Measurements from ENCODE around the gene ACADVL. TPM values are rescaled to one million over a fixed set of nuclear protein-coding genes. Genes with fewer than 3 reads are reported as not detected.

The ACADVL gene
- total RNA-seq, 1 donor from 2014 or later, result 2,270 TPM

DNA sequence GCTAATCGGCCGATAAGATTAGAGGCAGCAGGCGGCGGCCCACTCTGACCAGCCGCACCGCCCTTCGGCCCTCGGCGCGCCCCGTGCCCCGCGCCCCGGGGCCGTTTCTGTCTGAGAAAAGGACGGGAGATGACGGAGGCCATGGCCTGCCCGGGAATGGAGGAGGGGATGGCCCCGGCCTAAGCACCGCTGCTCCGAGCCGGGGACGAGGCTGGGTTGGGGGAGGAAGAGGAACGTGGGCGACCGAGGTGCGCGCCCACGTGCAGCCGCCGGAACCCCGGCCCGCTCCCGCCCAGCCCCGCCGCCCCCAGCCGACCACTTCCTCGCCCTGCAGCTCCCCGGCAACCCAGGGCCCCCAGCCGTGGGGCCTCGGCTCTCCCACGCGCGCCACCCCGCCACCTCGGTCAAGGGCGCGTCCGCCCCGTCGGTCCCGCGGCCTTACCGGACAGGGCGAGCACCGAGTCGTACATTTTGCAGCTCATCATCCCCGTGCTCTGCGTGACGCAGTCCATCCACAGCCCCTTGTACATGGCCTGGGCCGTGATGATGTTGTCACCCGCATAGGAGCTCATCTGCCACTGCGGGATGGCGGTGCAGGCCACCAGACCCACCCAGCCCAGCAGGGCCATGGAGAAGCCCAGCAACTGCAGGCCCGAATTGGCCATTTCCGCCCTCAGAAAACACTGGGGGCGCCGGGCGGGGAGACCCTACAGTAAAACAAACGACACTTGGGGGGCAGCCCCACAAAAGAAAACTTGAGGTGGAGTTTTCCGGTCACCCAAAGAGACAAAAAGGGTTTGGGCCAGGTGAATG is 41.8 kb downstream of the ACADVL start:
- no peak for DNase-seq
- intact Hi-C loops (cut with micrococcal nuclease), result no loop called here
- peak; percentile 33 for ATAC-seq

DNA sequence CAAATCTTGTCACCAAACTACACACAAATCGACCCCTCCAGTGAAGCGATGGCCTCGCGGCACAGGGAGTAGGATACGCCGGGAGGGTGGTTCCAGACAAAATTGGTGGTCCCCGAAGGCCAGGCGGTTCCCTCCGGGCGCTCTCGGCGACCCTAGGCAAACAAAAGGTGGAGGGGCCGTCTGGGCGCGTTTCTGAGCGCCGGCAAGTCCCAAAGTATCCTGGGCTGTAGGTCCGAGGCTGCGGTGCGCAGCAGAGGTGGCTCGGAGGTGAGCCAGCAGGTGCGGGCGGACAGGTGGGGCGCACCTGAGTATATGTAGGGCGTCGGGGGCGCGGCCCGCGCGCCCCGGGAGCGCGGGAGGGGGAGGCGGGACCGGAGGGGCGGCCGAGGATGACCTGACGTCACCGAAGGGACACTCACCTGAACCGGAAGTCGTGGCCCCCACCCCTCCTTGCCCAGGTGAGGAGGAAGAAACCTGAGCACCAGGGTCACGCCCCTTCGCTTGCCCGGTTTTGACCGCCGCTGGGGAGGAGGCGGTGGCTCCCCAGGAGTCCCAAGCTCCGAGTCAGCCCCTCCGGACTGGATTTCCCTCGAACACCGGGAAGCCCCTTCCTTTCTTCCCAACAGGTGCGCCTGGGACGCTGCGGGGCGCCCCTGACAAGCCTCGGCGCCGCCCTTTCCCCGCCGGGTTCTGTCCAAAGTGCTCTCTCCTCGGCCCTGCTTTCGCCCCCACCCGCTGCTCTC is 42.6 kb downstream of the ACADVL start, which contains the start of gene CLDN7:
Gene CLDN7, minus strand, starts transcription at position 287 of the 743 bp plus-strand sequence. CDS start 435 bp downstream, outside the sequence.
- intact Hi-C loops (cut with micrococcal nuclease), result no loop called here
- ATAC-seq (no peak), DNase-seq (no peak)

- ATAC-seq, result no peak
- DNase-seq, result no peak
- intact Hi-C loops (cut with micrococcal nuclease), result no loop called here
These were observed 43.4 kb downstream of the ACADVL start for GRCh38 chr17:7262935-7263800.

- no peak for ATAC-seq
- DNase-seq, result no peak
- intact Hi-C loops (cut with micrococcal nuclease), result no loop called here
These were observed 44.0 kb downstream of the ACADVL start for GRCh38 chr17:7263801-7264078.

- ATAC-seq (no peak), DNase-seq (no peak)
- intact Hi-C loops (cut with micrococcal nuclease), result no loop called here
These were observed 47.0 kb downstream of the ACADVL start for GRCh38 chr17:7266784-7267183.

Small RNAs within 50 kb of the gene (microRNA-seq; reads per million reads assigned to microRNA genes)
- 1,005 reads per million, percentile 76 among the genes with 10 or more reads in this experiment for gene MIR324 (ENCODE audit: borderline number of aligned reads)

Other genes with a start within 250 kb of the ACADVL start
- not detected for gene ALOX12, start 223.9 kb upstream of the ACADVL start, total RNA-seq
- gene RNASEK, start 207.3 kb upstream of the ACADVL start, total RNA-seq, result 174 TPM
- 13.1 TPM for gene BCL6B, start 196.9 kb upstream of the ACADVL start, total RNA-seq
- gene SLC16A13, start 183.9 kb upstream of the ACADVL start, total RNA-seq, result 1.2 TPM
- gene SLC16A11, start 175.8 kb upstream of the ACADVL start, total RNA-seq, result 0.47 TPM
- 4.4 TPM for gene CLEC10A, start 139.7 kb upstream of the ACADVL start, total RNA-seq
- gene ASGR2, start 105.1 kb upstream of the ACADVL start, total RNA-seq, result 0.30 TPM
- gene ASGR1, start 40.6 kb upstream of the ACADVL start, total RNA-seq, result 0.30 TPM
- 21.3 TPM for gene DLG4, start 102 bp upstream of the ACADVL start, total RNA-seq
- gene DVL2, start 14.6 kb downstream of the ACADVL start, total RNA-seq, result 23.5 TPM
- gene PHF23, start 19.5 kb downstream of the ACADVL start, total RNA-seq, result 29.4 TPM
- gene GABARAP, start 22.5 kb downstream of the ACADVL start, total RNA-seq, result 456 TPM
- 122 TPM for gene CTDNEP1, start 31.8 kb downstream of the ACADVL start, total RNA-seq
- gene ELP5, start 32.3 kb downstream of the ACADVL start, total RNA-seq, result 85.3 TPM
- gene CLDN7, start 42.5 kb downstream of the ACADVL start, total RNA-seq, result 1.8 TPM
- gene SLC2A4, start 61.8 kb downstream of the ACADVL start, total RNA-seq, result 170 TPM
- 0.77 TPM for gene YBX2, start 74.7 kb downstream of the ACADVL start, total RNA-seq
- gene EIF5A, start 87.7 kb downstream of the ACADVL start, total RNA-seq, result 311 TPM
- gene GPS2, start 95.4 kb downstream of the ACADVL start, total RNA-seq, result 75.0 TPM
- gene NEURL4, start 109.4 kb downstream of the ACADVL start, total RNA-seq, result 34.7 TPM
- 17.3 TPM for gene ACAP1, start 116.6 kb downstream of the ACADVL start, total RNA-seq
- 3.6 TPM for gene KCTD11, start 132.2 kb downstream of the ACADVL start, total RNA-seq
- gene TMEM95, start 135.2 kb downstream of the ACADVL start, total RNA-seq, result not detected
- gene TNK1, start 161.2 kb downstream of the ACADVL start, total RNA-seq, result 2.2 TPM
- gene PLSCR3, start 174.6 kb downstream of the ACADVL start, total RNA-seq, result 16.1 TPM
- gene TMEM256, start 184.2 kb downstream of the ACADVL start, total RNA-seq, result 53.5 TPM
- gene NLGN2, start 187.9 kb downstream of the ACADVL start, total RNA-seq, result 6.5 TPM
- not detected for gene SPEM1, start 200.4 kb downstream of the ACADVL start, total RNA-seq
- not detected for gene SPEM2, start 205.7 kb downstream of the ACADVL start, total RNA-seq
- not detected for gene SPEM3, start 208.9 kb downstream of the ACADVL start, total RNA-seq
- 2.1 TPM for gene TMEM102, start 215.5 kb downstream of the ACADVL start, total RNA-seq
- 13.8 TPM for gene FGF11, start 219.6 kb downstream of the ACADVL start, total RNA-seq
- gene CHRNB1, start 225.1 kb downstream of the ACADVL start, total RNA-seq, result 9.6 TPM